PC-3 (cell line): ENCODE measurements around the gene NCOA1.

ENCODE experiments used
- CTCF ChIP-seq: fragments of 300-600 bp; sonication (generic); conservative IDR thresholded peaks from 2 replicates; pipeline ENCODE4 v1.5.1; 2017; ENCODE audit warnings: antibody characterized with exemption, low read depth, mild to moderate bottlenecking, low read length
- EZH2 ChIP-seq: fragments of 300-600 bp; sonication (generic); IDR thresholded peaks from one replicate; pipeline ENCODE4 v1.6.1; 2017; ENCODE audit warnings: antibody characterized with exemption, mild to moderate bottlenecking, low read length; ENCODE audit not compliant: unreplicated experiment
- EZH2phosphoT487 ChIP-seq: fragments of 300-600 bp; sonication (generic); IDR thresholded peaks from 2 replicates; pipeline ENCODE4 v1.6.1; 2018; ENCODE audit warnings: mild to moderate bottlenecking, antibody characterized with exemption, low read length, borderline replicate concordance

- TF ChIP-seq CTCF (no peak), EZH2phosphoT487 (no peak), EZH2 (no peak)
Measured at GRCh38 chr2:24720310-24720709, 229.3 kb downstream of the NCOA1 start.
